Endothelial cell (in vitro differentiated cells): ENCODE data around the gene TCTA. TPM values are rescaled to one million over a fixed set of nuclear protein-coding genes. Genes with fewer than 3 reads are reported as not detected.
A peak's percentile ranks its signal among the peaks of the same experiment; 100 is the strongest.

Source experiments
- DNase-seq: peaks from one replicate; pipeline ENCODE4 v3.0.0; 2021; ENCODE audit warnings: low spot score
- H3K27ac Mint-ChIP-seq: one replicate; pipeline ENCODE4 v1.8.0; 2021; ENCODE audit warnings: mixed read lengths, inconsistent platforms; ENCODE audit not compliant: unreplicated experiment
- H3K27me3 Mint-ChIP-seq: one replicate; pipeline ENCODE4 v1.8.0; 2021; ENCODE audit warnings: mild to moderate bottlenecking, moderate library complexity, mixed read lengths, inconsistent platforms; ENCODE audit not compliant: unreplicated experiment
- H3K36me3 Mint-ChIP-seq: one replicate; pipeline ENCODE4 v1.8.0; 2021; ENCODE audit warnings: mild to moderate bottlenecking, low read depth, mixed read lengths, inconsistent platforms; ENCODE audit not compliant: unreplicated experiment
- H3K4me1 Mint-ChIP-seq: one replicate; pipeline ENCODE4 v1.8.0; 2021; ENCODE audit warnings: mild to moderate bottlenecking, mixed read lengths, inconsistent platforms; ENCODE audit not compliant: unreplicated experiment
- H3K4me3 Mint-ChIP-seq: one replicate; pipeline ENCODE4 v1.8.0; 2021; ENCODE audit warnings: mild to moderate bottlenecking, mixed read lengths, inconsistent platforms; ENCODE audit not compliant: unreplicated experiment
- H3K9me3 Mint-ChIP-seq: one replicate; pipeline ENCODE4 v1.8.0; 2021; ENCODE audit warnings: mixed read lengths, inconsistent platforms; ENCODE audit not compliant: unreplicated experiment
- CTCF ChIP-seq: fragments of 200-600 bp; sonication (generic); IDR thresholded peaks from one replicate; pipeline ENCODE4 v1.5.0; 2021; ENCODE audit warnings: antibody characterized with exemption; ENCODE audit not compliant: unreplicated experiment
- total RNA-seq: library from RNA; stranded (reverse); fragmentation: NEBNext Ultra II Directional; extraction: Animal tissue kit (Norgen Biotek cat#: 25700); gene quantifications from one replicate; pipeline ENCODE4 v1.2.1, GENCODE V29; 2021; ENCODE audit not compliant: unreplicated experiment

Gene TCTA
- total RNA-seq, 1 donor from 2014 or later = 17.3 TPM

GRCh38 chr3:49456466-49456865 lies 44.2 kb downstream of the TCTA start:
- TF ChIP-seq CTCF = no peak
- Mint-ChIP-seq H3K36me3 (no peaks in the 10 kb centered on the region), H3K27ac (no peak overlapping the region), H3K4me3 (no peak overlapping the region), H3K4me1 (peaks cover 24% of the 10 kb centered on the region), H3K27me3 (peaks cover 9% of the 10 kb centered on the region), H3K9me3 (no peaks in the 10 kb centered on the region)
- no peak for DNase-seq

GRCh38 chr3:49460188-49460890 lies 48.1 kb downstream of the TCTA start:
- Mint-ChIP-seq H3K27me3 (peaks cover 6% of the 10 kb centered on the region), H3K9me3 (no peaks in the 10 kb centered on the region), H3K27ac (no peak overlapping the region), H3K4me3 (no peak overlapping the region), H3K4me1 (peaks cover 27% of the 10 kb centered on the region), H3K36me3 (no peaks in the 10 kb centered on the region)
- no peak for DNase-seq
- TF ChIP-seq CTCF = no peak

- peaks cover 6% of the 10 kb centered on the region for H3K27me3 Mint-ChIP-seq
- TF ChIP-seq CTCF = no peak
- no peak overlapping the region for H3K27ac Mint-ChIP-seq
- H3K4me1 Mint-ChIP-seq = peaks cover 23% of the 10 kb centered on the region
- no peaks in the 10 kb centered on the region for H3K36me3 Mint-ChIP-seq
- no peak for DNase-seq
- H3K9me3 Mint-ChIP-seq = no peaks in the 10 kb centered on the region
- no peak overlapping the region for H3K4me3 Mint-ChIP-seq
Measured at GRCh38 chr3:49460956-49461355, 48.7 kb downstream of the TCTA start.

- Mint-ChIP-seq H3K4me1 (peaks cover 23% of the 10 kb centered on the region), H3K36me3 (no peaks in the 10 kb centered on the region), H3K27me3 (peaks cover 6% of the 10 kb centered on the region), H3K27ac (peak overlapping the region; percentile 57), H3K9me3 (no peaks in the 10 kb centered on the region), H3K4me3 (no peak overlapping the region)
- TF ChIP-seq CTCF = no peak
- DNase-seq = no peak
Measured at GRCh38 chr3:49461443-49462171, 49.4 kb downstream of the TCTA start.

GRCh38 chr3:49462222-49462621 lies 50.0 kb downstream of the TCTA start:
- H3K4me3 Mint-ChIP-seq = no peak overlapping the region
- TF ChIP-seq CTCF = no peak
- H3K9me3 Mint-ChIP-seq = no peaks in the 10 kb centered on the region
- peaks cover 23% of the 10 kb centered on the region for H3K4me1 Mint-ChIP-seq
- peaks cover 6% of the 10 kb centered on the region for H3K27me3 Mint-ChIP-seq
- DNase-seq = no peak
- peak overlapping the region; percentile 57 for H3K27ac Mint-ChIP-seq
- no peaks in the 10 kb centered on the region for H3K36me3 Mint-ChIP-seq
